Measurements from ENCODE around the gene TRABD2A. TPM values are rescaled to one million over a fixed set of nuclear protein-coding genes. Genes with fewer than 3 reads are reported as not detected.

TRABD2A gene
- total RNA-seq, 3 donors from 2014 or later, result 2.2 to 7.4 (median 5.6) TPM

DNA sequence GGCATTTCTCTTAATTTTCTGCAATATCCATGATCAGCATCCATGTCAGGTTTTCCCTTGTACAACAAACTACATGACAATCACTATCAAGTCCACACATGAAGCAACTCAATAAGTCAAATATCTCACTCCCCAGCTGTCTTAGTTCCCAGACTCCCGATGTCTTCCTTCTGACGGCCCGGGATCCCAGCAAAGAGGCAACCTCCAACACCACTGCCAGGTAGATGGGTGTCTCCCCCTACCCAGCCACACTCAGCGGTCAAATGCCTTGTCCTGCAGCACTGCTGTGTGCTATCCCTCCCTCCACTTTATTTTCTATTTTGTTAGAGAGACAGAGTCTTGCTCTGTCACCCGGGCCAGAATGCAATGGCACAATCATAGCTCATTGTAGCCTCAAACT lies 23.3 kb downstream of the TRABD2A start:
- H3K4me3 ChIP-seq, result no peak overlapping the region
- TF ChIP-seq, protein P1, sequence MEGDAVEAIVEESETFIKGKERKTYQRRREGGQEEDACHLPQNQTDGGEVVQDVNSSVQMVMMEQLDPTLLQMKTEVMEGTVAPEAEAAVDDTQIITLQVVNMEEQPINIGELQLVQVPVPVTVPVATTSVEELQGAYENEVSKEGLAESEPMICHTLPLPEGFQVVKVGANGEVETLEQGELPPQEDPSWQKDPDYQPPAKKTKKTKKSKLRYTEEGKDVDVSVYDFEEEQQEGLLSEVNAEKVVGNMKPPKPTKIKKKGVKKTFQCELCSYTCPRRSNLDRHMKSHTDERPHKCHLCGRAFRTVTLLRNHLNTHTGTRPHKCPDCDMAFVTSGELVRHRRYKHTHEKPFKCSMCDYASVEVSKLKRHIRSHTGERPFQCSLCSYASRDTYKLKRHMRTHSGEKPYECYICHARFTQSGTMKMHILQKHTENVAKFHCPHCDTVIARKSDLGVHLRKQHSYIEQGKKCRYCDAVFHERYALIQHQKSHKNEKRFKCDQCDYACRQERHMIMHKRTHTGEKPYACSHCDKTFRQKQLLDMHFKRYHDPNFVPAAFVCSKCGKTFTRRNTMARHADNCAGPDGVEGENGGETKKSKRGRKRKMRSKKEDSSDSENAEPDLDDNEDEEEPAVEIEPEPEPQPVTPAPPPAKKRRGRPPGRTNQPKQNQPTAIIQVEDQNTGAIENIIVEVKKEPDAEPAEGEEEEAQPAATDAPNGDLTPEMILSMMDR (IDR thresholded peaks at IDR 0.05), result no peak
- no peak for TF ChIP-seq POLR2AphosphoS5 (IDR thresholded peaks at IDR 0.05)
- TF ChIP-seq POLR2A (IDR thresholded peaks at IDR 0.05), result no peak
- intact Hi-C loops (cut with DNase I; ENCODE audit: low total_unique reads), result no loop called here
- DNase-seq (ENCODE audit: low spot score in 2 of 2), result no peak
- H3K27ac ChIP-seq, result no peak overlapping the region
- no peaks in the 10 kb centered on the region for H3K27me3 ChIP-seq
- H3K4me1 ChIP-seq, result no peaks in the 10 kb centered on the region
- H3K9me3 ChIP-seq, result no peaks in the 10 kb centered on the region
- H3K36me3 ChIP-seq, result no peaks in the 10 kb centered on the region

DNA sequence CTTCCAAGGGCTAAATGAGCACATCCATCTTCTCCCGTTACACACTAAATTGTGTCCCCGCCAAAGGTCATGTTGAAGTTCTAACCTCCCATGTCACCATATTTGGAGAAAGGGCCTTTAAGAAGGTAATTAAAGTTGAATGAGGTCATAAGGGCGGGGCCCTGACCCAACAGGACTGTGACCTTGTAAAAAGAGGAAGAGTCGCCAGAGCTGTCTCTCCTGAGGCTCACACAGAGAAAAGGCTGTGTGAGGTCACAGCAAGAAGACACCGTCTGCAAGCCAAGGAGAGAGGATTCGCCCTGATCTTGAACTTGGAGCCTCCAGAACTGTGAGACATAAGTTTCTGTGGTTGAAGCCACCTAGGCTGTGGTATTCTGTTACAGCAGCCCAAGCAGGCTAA lies 24.1 kb downstream of the TRABD2A start:
- Histone ChIP-seq H3K36me3 (no peaks in the 10 kb centered on the region), H3K27ac (no peak overlapping the region), H3K9me3 (no peaks in the 10 kb centered on the region), H3K4me1 (no peaks in the 10 kb centered on the region), H3K27me3 (no peaks in the 10 kb centered on the region), H3K4me3 (no peak overlapping the region)
- no peak for DNase-seq (ENCODE audit: low spot score in 2 of 2)
- TF ChIP-seq POLR2A (IDR thresholded peaks at IDR 0.05), result no peak
- TF ChIP-seq POLR2AphosphoS5 (IDR thresholded peaks at IDR 0.05), result no peak
- intact Hi-C loops (cut with DNase I; ENCODE audit: low total_unique reads), result no loop called here

DNA sequence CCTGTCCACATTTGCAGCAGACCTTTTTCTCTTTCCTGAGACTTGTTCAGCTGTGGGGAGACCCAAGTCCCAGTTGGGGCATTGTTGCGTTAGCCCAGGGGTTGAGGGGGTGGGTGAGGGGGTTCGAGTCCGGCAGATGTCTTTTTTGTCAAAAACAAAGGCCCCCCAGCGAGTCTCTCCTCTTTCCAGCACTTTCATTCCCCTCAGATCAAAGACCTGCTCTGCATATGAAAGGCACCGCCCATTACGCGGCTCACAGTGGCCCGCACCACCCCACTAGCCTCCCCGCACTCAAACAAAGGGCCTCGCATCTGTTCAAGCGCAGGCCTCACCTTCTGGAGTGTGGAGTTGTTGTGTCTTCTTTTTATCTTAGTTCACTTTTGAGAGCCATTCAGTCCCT lies 25.2 kb downstream of the TRABD2A start:
- no peak for DNase-seq (ENCODE audit: low spot score in 2 of 2)
- H3K9me3 ChIP-seq, result no peaks in the 10 kb centered on the region
- H3K36me3 ChIP-seq, result no peaks in the 10 kb centered on the region
- H3K27ac ChIP-seq, result no peak overlapping the region
- H3K4me3 ChIP-seq, result no peak overlapping the region
- TF ChIP-seq POLR2AphosphoS5 (IDR thresholded peaks at IDR 0.05), result no peak
- TF ChIP-seq, protein P1 (IDR thresholded peaks at IDR 0.05), result no peak
- TF ChIP-seq POLR2A (IDR thresholded peaks at IDR 0.05), result no peak
- H3K4me1 ChIP-seq, result no peaks in the 10 kb centered on the region
- intact Hi-C loops (cut with DNase I; ENCODE audit: low total_unique reads), result no loop called here
- no peaks in the 10 kb centered on the region for H3K27me3 ChIP-seq

DNA sequence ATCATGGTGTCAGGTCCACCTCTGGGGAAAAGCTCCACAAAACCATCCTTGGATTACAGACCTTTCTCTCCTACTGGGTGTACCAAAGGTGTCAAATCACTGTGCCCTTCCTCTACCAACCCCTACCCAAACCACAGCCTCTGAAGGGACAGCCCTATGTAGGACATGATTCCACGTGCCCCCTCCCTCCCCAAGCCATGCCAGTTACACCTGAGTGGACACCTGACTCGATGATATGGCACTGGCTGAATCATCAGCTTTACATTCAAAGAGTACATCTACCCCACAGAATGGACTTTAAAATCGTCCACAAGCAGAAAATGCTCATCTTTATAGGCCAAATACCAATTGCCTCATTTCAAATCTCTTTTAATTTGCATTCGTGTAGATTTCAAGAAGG lies 26.0 kb downstream of the TRABD2A start:
- Histone ChIP-seq H3K27me3 (no peaks in the 10 kb centered on the region), H3K4me3 (no peak overlapping the region), H3K27ac (no peak overlapping the region), H3K36me3 (no peaks in the 10 kb centered on the region), H3K4me1 (no peaks in the 10 kb centered on the region), H3K9me3 (no peaks in the 10 kb centered on the region)
- no peak for DNase-seq (ENCODE audit: low spot score in 2 of 2)
- intact Hi-C loops (cut with DNase I; ENCODE audit: low total_unique reads), result no loop called here
- TF ChIP-seq, protein P1 (IDR thresholded peaks at IDR 0.05), result no peak
- TF ChIP-seq POLR2A (IDR thresholded peaks at IDR 0.05) (no peak), POLR2AphosphoS5 (IDR thresholded peaks at IDR 0.05) (no peak)

DNA sequence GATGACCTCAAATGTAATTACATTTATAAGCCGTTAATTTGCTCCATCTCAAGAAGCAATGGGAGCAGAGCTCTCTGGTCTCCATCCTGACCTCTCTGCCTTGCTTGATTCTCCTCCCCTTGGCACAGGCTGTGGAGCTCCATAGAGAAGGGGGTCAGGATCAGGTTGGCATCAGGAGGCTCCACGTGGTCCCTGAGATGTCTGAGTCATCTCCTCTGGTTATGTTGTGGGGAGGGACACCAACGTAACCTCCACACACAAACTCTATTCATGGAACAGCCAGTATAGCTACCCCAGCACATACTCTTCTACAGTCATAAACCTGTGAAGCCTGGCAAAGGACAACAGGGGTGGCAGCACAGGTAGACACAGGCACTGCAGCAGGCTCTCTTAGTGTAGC lies 29.0 kb downstream of the TRABD2A start:
- no peak for DNase-seq (ENCODE audit: low spot score in 2 of 2)
- H3K36me3 ChIP-seq, result no peaks in the 10 kb centered on the region
- intact Hi-C loops (cut with DNase I; ENCODE audit: low total_unique reads), result no loop called here
- TF ChIP-seq POLR2A (IDR thresholded peaks at IDR 0.05), result no peak
- TF ChIP-seq, protein P1 (IDR thresholded peaks at IDR 0.05), result no peak
- H3K4me3 ChIP-seq, result no peak overlapping the region
- H3K4me1 ChIP-seq, result no peaks in the 10 kb centered on the region
- no peaks in the 10 kb centered on the region for H3K27me3 ChIP-seq
- no peak overlapping the region for H3K27ac ChIP-seq
- H3K9me3 ChIP-seq, result no peaks in the 10 kb centered on the region

DNA sequence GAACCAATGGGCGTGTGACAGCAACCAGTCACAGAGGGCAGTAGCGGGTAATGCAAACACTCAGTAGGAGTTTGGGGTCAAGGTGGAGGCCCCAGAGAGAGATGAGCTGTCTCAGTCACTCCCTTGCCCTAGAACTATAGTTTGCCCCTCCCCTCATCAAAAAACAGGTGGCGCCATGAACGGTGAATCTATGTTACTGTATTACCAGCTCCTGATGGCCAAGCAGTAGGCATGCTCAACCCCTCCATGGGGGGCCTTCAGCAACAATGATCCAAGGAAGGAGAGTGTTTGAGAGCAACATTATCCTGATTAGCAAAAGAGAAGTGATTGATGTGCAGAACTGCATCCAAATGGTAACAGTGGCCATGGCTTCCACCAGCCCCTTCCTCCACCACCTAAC lies 30.4 kb downstream of the TRABD2A start:
- intact Hi-C loops (cut with DNase I; ENCODE audit: low total_unique reads), result no loop called here
- no peak overlapping the region for H3K27ac ChIP-seq
- H3K27me3 ChIP-seq, result no peaks in the 10 kb centered on the region
- no peak for DNase-seq (ENCODE audit: low spot score in 2 of 2)
- H3K9me3 ChIP-seq, result no peaks in the 10 kb centered on the region
- no peaks in the 10 kb centered on the region for H3K4me1 ChIP-seq
- no peak overlapping the region for H3K4me3 ChIP-seq
- no peak for TF ChIP-seq POLR2A (IDR thresholded peaks at IDR 0.05)
- TF ChIP-seq POLR2AphosphoS5 (IDR thresholded peaks at IDR 0.05), result no peak
- TF ChIP-seq, protein P1 (IDR thresholded peaks at IDR 0.05), result no peak
- no peaks in the 10 kb centered on the region for H3K36me3 ChIP-seq

All from breast epithelium (tissue), 4 donors.